Large intestine (tissue), 3 donors: ENCODE measurements around the gene NFATC1. TPM values are rescaled to one million over a fixed set of nuclear protein-coding genes. Genes with fewer than 3 reads are reported as not detected.
A peak's percentile ranks its signal among the peaks of the same experiment; 100 is the strongest.

Experiments used
- DNase-seq, 2 donors: peaks; one replicate each; pipeline versions ENCODE4 v3.0.0 to v3.0.0-alpha.2; 2013
- H3K27ac ChIP-seq: one replicate; pipeline ENCODE4 v1.5.1; 2013; ENCODE audit warnings: low read length
- H3K27me3 ChIP-seq: 2 replicates; pipeline ENCODE4 v1.6.1; 2013; ENCODE audit warnings: low read length; ENCODE audit not compliant: control insufficient read depth, insufficient read depth
- H3K36me3 ChIP-seq: 2 replicates; pipeline ENCODE4 v1.6.1; 2013; ENCODE audit warnings: low read length; ENCODE audit not compliant: control insufficient read depth, insufficient read depth
- H3K4me1 ChIP-seq: one replicate; pipeline ENCODE4 v1.6.1; 2013; ENCODE audit warnings: low read length; ENCODE audit not compliant: control insufficient read depth, insufficient read depth
- H3K4me3 ChIP-seq: one replicate; pipeline ENCODE4 v1.5.1; 2013; ENCODE audit warnings: low read length
- H3K9me3 ChIP-seq: one replicate; pipeline ENCODE4 v1.6.1; 2013; ENCODE audit warnings: mild to moderate bottlenecking, low read depth, low read length, moderate library complexity; ENCODE audit not compliant: control insufficient read depth
- WGBS: methylation state at CpG from one replicate; pipeline ENCODE4 v1.1.5; 2013; ENCODE audit warnings: low lambda C conversion rate; ENCODE audit not compliant: insufficient coverage; 5-methylcytosine and 5-hydroxymethylcytosine counted together
- polyA plus RNA-seq: library from polyadenylated mRNA; unstranded; fragments of 120-200 nt; gene quantifications from one replicate; pipeline ENCODE4 v1.2.1, GENCODE V29; 2013

NFATC1 gene
- polyA plus RNA-seq, 1 donor, result 6.9 TPM

GRCh38 chr18:79432376-79433120 is 36.8 kb downstream of the NFATC1 start:
- no peak overlapping the region for H3K4me3 ChIP-seq
- H3K36me3 ChIP-seq, result no peaks in the 10 kb centered on the region
- WGBS, result 82% methylated on average over 6 of the region's 33 CpGs
- H3K4me1 ChIP-seq, result no peaks in the 10 kb centered on the region
- H3K27me3 ChIP-seq, result no peaks in the 10 kb centered on the region
- H3K9me3 ChIP-seq, result no peaks in the 10 kb centered on the region
- DNase-seq, result no peak
- no peak overlapping the region for H3K27ac ChIP-seq

- no peaks in the 10 kb centered on the region for H3K36me3 ChIP-seq
- DNase-seq, result no peak
- H3K27me3 ChIP-seq, result no peaks in the 10 kb centered on the region
- no peak overlapping the region for H3K4me3 ChIP-seq
- WGBS, result no CpG with 5 or more reads among the region's 27 CpGs
- H3K27ac ChIP-seq, result no peak overlapping the region
- H3K9me3 ChIP-seq, result no peaks in the 10 kb centered on the region
- no peaks in the 10 kb centered on the region for H3K4me1 ChIP-seq
Observed at GRCh38 chr18:79433431-79433830, 37.7 kb downstream of the NFATC1 start.

GRCh38 chr18:79434607-79435401 is 39.1 kb downstream of the NFATC1 start:
- no peaks in the 10 kb centered on the region for H3K36me3 ChIP-seq
- no CpG with 5 or more reads among the region's 31 CpGs for WGBS

GRCh38 chr18:79436556-79437275 is 41.0 kb downstream of the NFATC1 start:
- WGBS, result no CpG with 5 or more reads among the region's 37 CpGs
- no peak for DNase-seq
- Histone ChIP-seq H3K27me3 (peaks cover 3% of the 10 kb centered on the region), H3K4me3 (no peak overlapping the region), H3K36me3 (no peaks in the 10 kb centered on the region), H3K4me1 (no peaks in the 10 kb centered on the region), H3K27ac (no peak overlapping the region), H3K9me3 (no peaks in the 10 kb centered on the region)

More at GRCh38 chr18:79434607-79435401, 39.1 kb downstream of the NFATC1 start:
- Histone ChIP-seq H3K9me3 (no peaks in the 10 kb centered on the region), H3K4me3 (no peak overlapping the region), H3K27ac (no peak overlapping the region), H3K4me1 (no peaks in the 10 kb centered on the region), H3K27me3 (peaks cover 3% of the 10 kb centered on the region)
- DNase-seq, result no peak

- no peak for DNase-seq
- H3K27ac ChIP-seq, result no peak overlapping the region
- WGBS, result no CpG with 5 or more reads among the region's 36 CpGs
Observed at GRCh38 chr18:79438089-79438897, 42.6 kb downstream of the NFATC1 start.

GRCh38 chr18:79438898-79439627 is 43.3 kb downstream of the NFATC1 start:
- H3K4me3 ChIP-seq, result no peak overlapping the region
- peaks cover 3% of the 10 kb centered on the region for H3K27me3 ChIP-seq
- H3K9me3 ChIP-seq, result no peaks in the 10 kb centered on the region
- no CpG with 5 or more reads among the region's 37 CpGs for WGBS
- H3K4me1 ChIP-seq, result no peaks in the 10 kb centered on the region
- no peak overlapping the region for H3K27ac ChIP-seq
- DNase-seq, result peak in 1 of 2 donors; percentile 23
- H3K36me3 ChIP-seq, result no peaks in the 10 kb centered on the region

More at GRCh38 chr18:79438089-79438897, 42.6 kb downstream of the NFATC1 start:
- Histone ChIP-seq H3K4me1 (no peaks in the 10 kb centered on the region), H3K36me3 (no peaks in the 10 kb centered on the region), H3K27me3 (peaks cover 3% of the 10 kb centered on the region), H3K9me3 (no peaks in the 10 kb centered on the region), H3K4me3 (no peak overlapping the region)

GRCh38 chr18:79439628-79440023 is 43.9 kb downstream of the NFATC1 start:
- Histone ChIP-seq H3K4me1 (no peaks in the 10 kb centered on the region), H3K4me3 (no peak overlapping the region), H3K27me3 (peaks cover 3% of the 10 kb centered on the region), H3K9me3 (no peaks in the 10 kb centered on the region), H3K36me3 (no peaks in the 10 kb centered on the region), H3K27ac (no peak overlapping the region)
- DNase-seq, result no peak
- WGBS, result no CpG with 5 or more reads among the region's 16 CpGs

GRCh38 chr18:79440316-79441110 is 44.8 kb downstream of the NFATC1 start:
- Histone ChIP-seq H3K36me3 (no peaks in the 10 kb centered on the region), H3K27ac (no peak overlapping the region), H3K4me3 (no peak overlapping the region), H3K4me1 (no peaks in the 10 kb centered on the region), H3K27me3 (peaks cover 3% of the 10 kb centered on the region), H3K9me3 (no peaks in the 10 kb centered on the region)
- WGBS, result no CpG with 5 or more reads among the region's 31 CpGs
- no peak for DNase-seq

GRCh38 chr18:79441420-79441819 is 45.7 kb downstream of the NFATC1 start:
- Histone ChIP-seq H3K27me3 (peaks cover 3% of the 10 kb centered on the region), H3K36me3 (no peaks in the 10 kb centered on the region), H3K27ac (no peak overlapping the region), H3K4me1 (no peaks in the 10 kb centered on the region), H3K4me3 (no peak overlapping the region), H3K9me3 (no peaks in the 10 kb centered on the region)
- no peak for DNase-seq
- WGBS, result no CpG with 5 or more reads among the region's 16 CpGs
